ENCODE measurements around the gene AGR3.

Gene AGR3

DNA sequence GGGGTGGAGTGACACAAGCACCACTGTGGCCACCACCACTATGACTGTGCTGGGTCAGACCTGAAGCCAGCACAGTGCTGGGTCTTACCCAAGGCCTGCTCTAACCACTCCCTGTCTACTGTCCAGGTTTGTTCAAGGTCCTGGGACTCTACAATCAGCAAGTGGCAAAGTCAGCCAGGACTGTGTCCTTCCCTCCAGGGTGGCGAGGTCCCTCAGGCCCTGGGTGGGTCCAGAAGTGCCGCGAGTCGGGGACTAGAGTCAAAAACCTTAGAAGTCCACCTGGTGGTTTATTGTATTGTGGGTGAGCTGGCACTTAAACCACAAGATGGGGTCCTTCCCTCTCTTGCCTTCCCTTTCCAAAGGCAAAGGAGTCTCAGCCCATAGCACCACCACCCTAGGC, 30.8 kb upstream of the AGR3 start:
- no peaks in the 10 kb centered on the region for H3K9me3 ChIP-seq (ENCODE audit: control insufficient read depth, insufficient read depth, low read depth, low read length)
- ChIA-PET POLR2A (no interaction called here), CTCF (no interaction called here)
- TF ChIP-seq ZNF138 (tag by site-specific recombination; IDR thresholded peaks at IDR 0.05; ENCODE audit: borderline replicate concordance), result no peak
- TF ChIP-seq WT1 (tag by site-specific recombination; IDR thresholded peaks at IDR 0.05), result no peak
- TF ChIP-seq ZNF621 (tag by site-specific recombination; IDR thresholded peaks at IDR 0.05), result no peak
- no peak for TF ChIP-seq ZNF571 (tag by site-specific recombination; IDR thresholded peaks at IDR 0.05)
- no peak for TF ChIP-seq ZNF221 (tag by site-specific recombination; IDR thresholded peaks at IDR 0.05; ENCODE audit: borderline replicate concordance)
- no peak for TF ChIP-seq ZNF433 (tag by site-specific recombination; IDR thresholded peaks at IDR 0.05; ENCODE audit: low read depth)
- no peak for TF ChIP-seq ZNF639 (tag by site-specific recombination; IDR thresholded peaks at IDR 0.05)
- no peak for TF ChIP-seq ZNF302 (tag by site-specific recombination; IDR thresholded peaks at IDR 0.05; ENCODE audit: low read depth)
- TF ChIP-seq ZNF549 (tag by site-specific recombination; IDR thresholded peaks at IDR 0.05), result no peak
- TF ChIP-seq SP3 (tag by site-specific recombination; IDR thresholded peaks at IDR 0.05), result no peak
- TF ChIP-seq ZNF174 (tag by site-specific recombination; IDR thresholded peaks at IDR 0.05), result no peak
- TF ChIP-seq ZNF473 (tag by site-specific recombination; IDR thresholded peaks at IDR 0.05), result no peak
- H3K4me1 ChIP-seq (ENCODE audit: control insufficient read depth, insufficient read depth, low read length), result no peaks in the 10 kb centered on the region
- H3K27ac ChIP-seq (ENCODE audit: extremely low read depth, low read depth, low read length), result no peak overlapping the region
- no peak overlapping the region for H3K4me3 ChIP-seq (ENCODE audit: low read depth, low read length)
- H3K36me3 ChIP-seq (ENCODE audit: control insufficient read depth in 2 of 2, insufficient read depth in 1 of 2, low read length in 2 of 2), result no peaks in the 10 kb centered on the region

DNA sequence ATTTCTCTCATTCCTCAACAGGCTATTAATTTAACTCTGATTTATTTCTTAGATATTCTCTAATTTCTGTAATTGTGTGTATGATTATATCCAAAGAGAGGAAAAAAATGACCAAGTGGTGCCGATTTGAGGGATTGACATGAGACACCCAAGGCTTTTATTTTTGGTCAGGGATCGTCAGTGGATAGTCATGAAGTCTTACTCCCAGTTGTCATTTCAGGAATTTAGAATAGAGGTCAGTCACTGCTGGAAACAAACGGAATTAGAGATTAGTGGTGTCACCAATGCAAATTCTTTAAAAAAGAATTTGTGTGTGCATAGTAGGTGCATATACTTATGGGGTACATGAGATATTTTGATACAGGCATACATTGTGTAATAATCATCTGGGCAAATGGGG, 26.8 kb upstream of the AGR3 start:
- CTCF ChIA-PET, result interaction anchor here (0.7 kb wide), 1 partner anchor 10 kb away, joined by 3 read pairs; no protein-coding TSS in a partner anchor
- Histone ChIP-seq H3K4me1 (ENCODE audit: control insufficient read depth, insufficient read depth, low read length) (peaks cover 7% of the 10 kb centered on the region), H3K36me3 (ENCODE audit: control insufficient read depth in 2 of 2, insufficient read depth in 1 of 2, low read length in 2 of 2) (no peaks in the 10 kb centered on the region), H3K4me3 (ENCODE audit: low read depth, low read length) (no peak overlapping the region), H3K27ac (ENCODE audit: extremely low read depth, low read depth, low read length) (no peak overlapping the region), H3K9me3 (ENCODE audit: control insufficient read depth, insufficient read depth, low read depth, low read length) (no peaks in the 10 kb centered on the region)
- POLR2A ChIA-PET, result no interaction called here
- TF ChIP-seq, protein P1, sequence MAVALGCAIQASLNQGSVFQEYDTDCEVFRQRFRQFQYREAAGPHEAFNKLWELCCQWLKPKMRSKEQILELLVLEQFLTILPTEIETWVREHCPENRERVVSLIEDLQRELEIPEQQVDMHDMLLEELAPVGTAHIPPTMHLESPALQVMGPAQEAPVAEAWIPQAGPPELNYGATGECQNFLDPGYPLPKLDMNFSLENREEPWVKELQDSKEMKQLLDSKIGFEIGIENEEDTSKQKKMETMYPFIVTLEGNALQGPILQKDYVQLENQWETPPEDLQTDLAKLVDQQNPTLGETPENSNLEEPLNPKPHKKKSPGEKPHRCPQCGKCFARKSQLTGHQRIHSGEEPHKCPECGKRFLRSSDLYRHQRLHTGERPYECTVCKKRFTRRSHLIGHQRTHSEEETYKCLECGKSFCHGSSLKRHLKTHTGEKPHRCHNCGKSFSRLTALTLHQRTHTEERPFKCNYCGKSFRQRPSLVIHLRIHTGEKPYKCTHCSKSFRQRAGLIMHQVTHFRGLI (tag by site-specific recombination; IDR thresholded peaks at IDR 0.05), result no peak
- TF ChIP-seq BCL11A (tag by site-specific recombination; IDR thresholded peaks at IDR 0.05; ENCODE audit: low read depth) (no peak), ZNF623 (tag by site-specific recombination; IDR thresholded peaks at IDR 0.05) (no peak)

DNA sequence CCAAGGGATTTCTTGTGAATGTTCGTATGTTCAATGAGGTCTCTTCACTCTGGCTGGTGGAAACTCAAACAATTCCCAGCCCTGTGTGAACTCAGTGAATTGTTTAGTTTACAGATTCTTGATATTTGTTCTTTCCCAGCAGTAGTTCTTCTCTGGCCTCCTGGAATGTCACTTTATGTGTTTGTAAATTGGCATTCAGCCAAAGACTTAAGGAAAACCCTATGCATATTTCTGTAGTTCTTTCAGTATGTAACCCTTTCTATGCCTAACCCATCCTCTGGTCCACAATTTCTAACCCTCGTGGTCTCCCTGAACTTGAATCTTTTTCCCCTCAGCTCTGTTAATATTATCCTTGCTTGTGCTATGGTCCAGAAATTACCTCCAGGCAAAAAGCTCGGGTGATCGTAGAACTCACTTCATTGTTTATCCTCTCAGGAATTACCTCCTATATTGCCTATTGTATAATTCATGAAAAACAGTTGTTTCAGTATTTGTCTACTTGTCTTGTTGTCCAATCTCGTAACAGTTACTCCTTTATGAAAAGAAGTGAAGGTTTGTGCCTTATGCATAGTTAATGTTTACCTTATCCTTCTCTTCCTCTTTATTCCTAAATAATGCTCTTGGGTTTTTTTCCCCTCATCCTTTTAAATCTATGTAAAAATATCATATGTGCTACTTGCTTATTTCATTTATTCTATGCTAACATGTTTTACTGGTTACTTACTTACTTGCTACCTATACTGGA, 23.7 kb upstream of the AGR3 start:
- no peak overlapping the region for H3K4me3 ChIP-seq (ENCODE audit: low read depth, low read length)
- ChIA-PET CTCF (interaction anchor here (1.1 to 3.1 kb wide), 4 partner anchors 12 to 210 kb away, joined by 3 to 14 read pairs (median 6); no protein-coding TSS in a partner anchor), POLR2A (no interaction called here)
- H3K9me3 ChIP-seq (ENCODE audit: control insufficient read depth, insufficient read depth, low read depth, low read length), result no peaks in the 10 kb centered on the region
- no peak overlapping the region; the same call in 1 of the 2 replicates for H3K27ac ChIP-seq (ENCODE audit: extremely low read depth, low read depth, low read length)
- H3K4me1 ChIP-seq (ENCODE audit: control insufficient read depth, insufficient read depth, low read length), result peaks cover 7% of the 10 kb centered on the region
- no peaks in the 10 kb centered on the region for H3K36me3 ChIP-seq (ENCODE audit: control insufficient read depth in 2 of 2, insufficient read depth in 1 of 2, low read length in 2 of 2)
- peak; percentile 56 for TF ChIP-seq TRIM28 (IDR thresholded peaks at IDR 0.05; ENCODE audit: borderline replicate concordance, low read length)
- TF ChIP-seq SCRT1 (tag by site-specific recombination; IDR thresholded peaks at IDR 0.05; ENCODE audit: borderline replicate concordance), result no peak
- no peak for TF ChIP-seq IKZF3 (tag by site-specific recombination; IDR thresholded peaks at IDR 0.05)
- no peak for TF ChIP-seq ZNF114 (tag by site-specific recombination; IDR thresholded peaks at IDR 0.05)
- TF ChIP-seq ZNF138 (tag by site-specific recombination; IDR thresholded peaks at IDR 0.05; ENCODE audit: borderline replicate concordance), result no peak
- TF ChIP-seq ZNF600 (tag by site-specific recombination; IDR thresholded peaks at IDR 0.05), result no peak
- no peak for TF ChIP-seq KLF7 (tag by site-specific recombination; IDR thresholded peaks at IDR 0.05; ENCODE audit: borderline replicate concordance)
- TF ChIP-seq ZNF707 (tag by site-specific recombination; IDR thresholded peaks at IDR 0.05), result no peak
- peak; percentile 70 for TF ChIP-seq PRDM6 (tag by site-specific recombination; IDR thresholded peaks at IDR 0.05)
- TF ChIP-seq, protein P2, sequence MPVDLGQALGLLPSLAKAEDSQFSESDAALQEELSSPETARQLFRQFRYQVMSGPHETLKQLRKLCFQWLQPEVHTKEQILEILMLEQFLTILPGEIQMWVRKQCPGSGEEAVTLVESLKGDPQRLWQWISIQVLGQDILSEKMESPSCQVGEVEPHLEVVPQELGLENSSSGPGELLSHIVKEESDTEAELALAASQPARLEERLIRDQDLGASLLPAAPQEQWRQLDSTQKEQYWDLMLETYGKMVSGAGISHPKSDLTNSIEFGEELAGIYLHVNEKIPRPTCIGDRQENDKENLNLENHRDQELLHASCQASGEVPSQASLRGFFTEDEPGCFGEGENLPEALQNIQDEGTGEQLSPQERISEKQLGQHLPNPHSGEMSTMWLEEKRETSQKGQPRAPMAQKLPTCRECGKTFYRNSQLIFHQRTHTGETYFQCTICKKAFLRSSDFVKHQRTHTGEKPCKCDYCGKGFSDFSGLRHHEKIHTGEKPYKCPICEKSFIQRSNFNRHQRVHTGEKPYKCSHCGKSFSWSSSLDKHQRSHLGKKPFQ (tag by site-specific recombination; IDR thresholded peaks at IDR 0.05), result peak; percentile 55; the same call in 1 of the 2 replicates
- no peak for TF ChIP-seq ZNF654 (tag by site-specific recombination; IDR thresholded peaks at IDR 0.05; ENCODE audit: low read depth)
- TF ChIP-seq ZNF658 (tag by site-specific recombination; IDR thresholded peaks at IDR 0.05), result no peak
- no peak for TF ChIP-seq KLF16 (tag by site-specific recombination; IDR thresholded peaks at IDR 0.05)

All from HEK293 (cell line).